Naive B cell (primary cell): Measurements from ENCODE around the gene TSPAN10. TPM values are rescaled to one million over a fixed set of nuclear protein-coding genes. Genes with fewer than 3 reads are reported as not detected.
"Not testable (repeated sequence)": the region's sequence is repeated elsewhere in the genome, so short reads cannot be mapped to it uniquely, and the experiment has no call there.

Experiments
- ATAC-seq, 2 donors: fragments of 150-1000 bp; cut with Tn5 transposase; 2 replicates each; pipeline ENCODE4 v1.10.0; 2021; ENCODE audit warnings: low read depth in 2 of 2, mild to moderate bottlenecking in 2 of 2, moderate library complexity in 2 of 2
- DNase-seq: peaks from one replicate; pipeline ENCODE4 v3.0.0; 2022
- H3K27ac Mint-ChIP-seq, 6 donors: one replicate each; pipeline ENCODE4 v1.8.0; 2020 to 2022; ENCODE audit warnings: mild to moderate bottlenecking in 6 of 6, mixed read lengths in 6 of 6, moderate library complexity in 5 of 6, inconsistent platforms in 2 of 6
- H3K27me3 Mint-ChIP-seq, 3 donors: one replicate each; pipeline ENCODE4 v1.8.0; 2021 to 2022; ENCODE audit warnings: mixed read lengths in 3 of 3, mild to moderate bottlenecking in 1 of 3
- H3K36me3 Mint-ChIP-seq, 2 donors: one replicate each; pipeline ENCODE4 v1.8.0; 2020 to 2022; ENCODE audit warnings: mixed read lengths in 2 of 2, inconsistent platforms in 1 of 2, mild to moderate bottlenecking in 1 of 2
- H3K4me1 Mint-ChIP-seq, 3 donors: one replicate each; pipeline ENCODE4 v1.8.0; 2020 to 2022; ENCODE audit warnings: mixed read lengths in 3 of 3, inconsistent platforms in 1 of 3, mild to moderate bottlenecking in 1 of 3, moderate library complexity in 1 of 3
- H3K4me3 Mint-ChIP-seq, 8 donors: one replicate each; pipeline ENCODE4 v1.8.0; 2020 to 2022; ENCODE audit warnings: mild to moderate bottlenecking in 8 of 8, mixed read lengths in 8 of 8, moderate library complexity in 8 of 8, inconsistent platforms in 2 of 8
- H3K9me3 Mint-ChIP-seq, 7 donors: one replicate each; pipeline ENCODE4 v1.8.0; 2020 to 2022; ENCODE audit warnings: mixed read lengths in 7 of 7, mild to moderate bottlenecking in 5 of 7, inconsistent platforms in 2 of 7, moderate library complexity in 1 of 7
- polyA plus RNA-seq, 6 donors: library from polyadenylated mRNA; unstranded; fragments of 300-500 nt; fragmentation: Illumina TruSeq; gene quantifications; one replicate each; pipeline ENCODE4 v1.2.3, GENCODE V29; 2021; ENCODE audit warnings: low read depth in 6 of 6

Gene TSPAN10
- polyA plus RNA-seq, 6 donors from 2014 or later: 0.34 to 0.92 (median 0.86) TPM; not detected in 1

- peaks cover 6 to 18% of the 10 kb centered on the region in 2 donors for H3K36me3 Mint-ChIP-seq
- peaks cover 6 to 9% (median 7%) of the 10 kb centered on the region in 3 donors for H3K4me1 Mint-ChIP-seq
- no peaks in the 10 kb centered on the region for H3K27me3 Mint-ChIP-seq
- no peak overlapping the region for H3K4me3 Mint-ChIP-seq
- DNase-seq: no peak
- no peak overlapping the region for H3K27ac Mint-ChIP-seq
- H3K9me3 Mint-ChIP-seq: no peaks in the 10 kb centered on the region
- no peak for ATAC-seq
Observed at GRCh38 chr17:81609541-81610311, 27.3 kb upstream of the TSPAN10 start.

GRCh38 chr17:81612172-81612970, 24.6 kb upstream of the TSPAN10 start:
- Mint-ChIP-seq H3K36me3 (peaks cover 6 to 8% of the 10 kb centered on the region in 2 donors), H3K4me1 (peaks cover 15 to 17% (median 16%) of the 10 kb centered on the region in 3 donors), H3K27ac (no peak overlapping the region), H3K9me3 (peaks cover 0 to 1% (median 0%) of the 10 kb centered on the region in 7 donors), H3K27me3 (no peaks in the 10 kb centered on the region), H3K4me3 (no peak overlapping the region)
- no peak for DNase-seq
- ATAC-seq: no peak

GRCh38 chr17:81615401-81615930, 21.5 kb upstream of the TSPAN10 start:
- ATAC-seq (no peak), DNase-seq (no peak)
- H3K9me3 Mint-ChIP-seq: peaks cover 0 to 1% (median 0%) of the 10 kb centered on the region in 7 donors
- no peak overlapping the region for H3K4me3 Mint-ChIP-seq
- H3K27me3 Mint-ChIP-seq: no peaks in the 10 kb centered on the region
- H3K36me3 Mint-ChIP-seq: peaks cover 4 to 10% of the 10 kb centered on the region in 2 donors
- peaks cover 15 to 17% (median 16%) of the 10 kb centered on the region in 3 donors for H3K4me1 Mint-ChIP-seq
- no peak overlapping the region for H3K27ac Mint-ChIP-seq

GRCh38 chr17:81616877-81617276, 20.1 kb upstream of the TSPAN10 start:
- Mint-ChIP-seq H3K4me1 (peaks cover 15 to 17% (median 16%) of the 10 kb centered on the region in 3 donors), H3K4me3 (peak overlapping the region in 1 of 8 donors; percentile 42), H3K27ac (no peak overlapping the region), H3K36me3 (peaks cover 11 to 18% of the 10 kb centered on the region in 2 donors), H3K9me3 (peaks cover 0 to 1% (median 0%) of the 10 kb centered on the region in 7 donors), H3K27me3 (no peaks in the 10 kb centered on the region)
- ATAC-seq (no peak), DNase-seq (no peak)

- H3K9me3 Mint-ChIP-seq, ATAC-seq, H3K27me3 Mint-ChIP-seq, H3K27ac Mint-ChIP-seq, H3K4me3 Mint-ChIP-seq, DNase-seq: not testable (repeated sequence)
- peaks cover 15 to 17% (median 16%) of the 10 kb centered on the region in 3 donors for H3K4me1 Mint-ChIP-seq
- peaks cover 7 to 12% of the 10 kb centered on the region in 2 donors for H3K36me3 Mint-ChIP-seq
Observed at GRCh38 chr17:81618307-81618706, 18.7 kb upstream of the TSPAN10 start.

GRCh38 chr17:81621494-81622130, 15.4 kb upstream of the TSPAN10 start:
- Mint-ChIP-seq H3K4me3 (no peak overlapping the region), H3K27me3 (no peaks in the 10 kb centered on the region), H3K27ac (peak overlapping the region in 1 of 6 donors; percentile 15), H3K9me3 (peaks cover 0 to 10% (median 7%) of the 10 kb centered on the region in 7 donors), H3K4me1 (peaks cover 7 to 17% (median 17%) of the 10 kb centered on the region in 3 donors), H3K36me3 (peaks cover 26 to 29% of the 10 kb centered on the region in 2 donors)
- ATAC-seq (no peak), DNase-seq (no peak)

- H3K4me1 Mint-ChIP-seq: peaks cover 10 to 26% (median 14%) of the 10 kb centered on the region in 3 donors
- H3K4me3 Mint-ChIP-seq: no peak overlapping the region
- no peak for ATAC-seq
- no peak for DNase-seq
- no peaks in the 10 kb centered on the region for H3K27me3 Mint-ChIP-seq
- peaks cover 0 to 2% (median 0%) of the 10 kb centered on the region in 7 donors for H3K9me3 Mint-ChIP-seq
- no peak overlapping the region for H3K27ac Mint-ChIP-seq
- peaks cover 4 to 16% of the 10 kb centered on the region in 2 donors for H3K36me3 Mint-ChIP-seq
Observed at GRCh38 chr17:81630274-81630673, 6.7 kb upstream of the TSPAN10 start.

GRCh38 chr17:81631482-81631881, 5.5 kb upstream of the TSPAN10 start:
- no peak for ATAC-seq
- Mint-ChIP-seq H3K4me1 (peaks cover 13 to 34% (median 15%) of the 10 kb centered on the region in 3 donors), H3K9me3 (no peaks in the 10 kb centered on the region), H3K27ac (peak overlapping the region in 1 of 6 donors; percentile 93), H3K27me3 (no peaks in the 10 kb centered on the region), H3K36me3 (peaks cover 0 to 8% of the 10 kb centered on the region in 2 donors), H3K4me3 (no peak overlapping the region)
- no peak for DNase-seq

GRCh38 chr17:81635431-81635830, 1.6 kb upstream of the TSPAN10 start:
- H3K9me3 Mint-ChIP-seq: no peaks in the 10 kb centered on the region
- no peak for DNase-seq
- H3K4me3 Mint-ChIP-seq: peak overlapping the region; percentile 89 to 97 (median 92)
- H3K27me3 Mint-ChIP-seq: no peaks in the 10 kb centered on the region
- H3K27ac Mint-ChIP-seq: peak overlapping the region in 2 of 6 donors; percentile 39 to 92
- ATAC-seq: no peak
- no peaks in the 10 kb centered on the region for H3K36me3 Mint-ChIP-seq
- peaks cover 14 to 32% (median 19%) of the 10 kb centered on the region in 3 donors for H3K4me1 Mint-ChIP-seq

- no peak for DNase-seq
- Mint-ChIP-seq H3K4me3 (peak overlapping the region; percentile 89 to 97 (median 92)), H3K36me3 (no peaks in the 10 kb centered on the region), H3K27me3 (no peaks in the 10 kb centered on the region), H3K9me3 (no peaks in the 10 kb centered on the region), H3K4me1 (peaks cover 12 to 30% (median 19%) of the 10 kb centered on the region in 3 donors), H3K27ac (peak overlapping the region; percentile 38 to 93 (median 83))
- ATAC-seq: no peak
Observed at GRCh38 chr17:81635973-81636504, 957 bp upstream of the TSPAN10 start.

GRCh38 chr17:81638683-81639082, 1.7 kb downstream of the TSPAN10 start:
- Mint-ChIP-seq H3K4me1 (peaks cover 4 to 21% (median 12%) of the 10 kb centered on the region in 3 donors), H3K36me3 (no peaks in the 10 kb centered on the region), H3K9me3 (no peaks in the 10 kb centered on the region), H3K27me3 (no peaks in the 10 kb centered on the region), H3K4me3 (peak overlapping the region in 5 of 8 donors; percentile 6 to 76 (median 53)), H3K27ac (peak overlapping the region in 1 of 6 donors; percentile 88)
- ATAC-seq (no peak), DNase-seq (no peak)

- peak overlapping the region in 1 of 8 donors; percentile 22 for H3K4me3 Mint-ChIP-seq
- H3K9me3 Mint-ChIP-seq: no peaks in the 10 kb centered on the region
- H3K4me1 Mint-ChIP-seq: peaks cover 4 to 15% (median 12%) of the 10 kb centered on the region in 3 donors
- no peak overlapping the region for H3K27ac Mint-ChIP-seq
- no peaks in the 10 kb centered on the region for H3K36me3 Mint-ChIP-seq
- ATAC-seq (no peak), DNase-seq (no peak)
- no peaks in the 10 kb centered on the region for H3K27me3 Mint-ChIP-seq
Observed at GRCh38 chr17:81640011-81640410, 3.0 kb downstream of the TSPAN10 start.
